DOHH2 (cell line): ENCODE results near the gene ANKRD2.

ENCODE experiments used
- CTCF ChIP-seq: fragments of 200-600 bp; sonication (generic); IDR thresholded peaks from one replicate; pipeline ENCODE4 v1.5.1; 2014; ENCODE audit warnings: antibody characterized with exemption, mild to moderate bottlenecking, low read depth, low read length; ENCODE audit not compliant: poor library complexity, severe bottlenecking
- EZH2phosphoT487 ChIP-seq: fragments of 200-600 bp; sonication (generic); IDR thresholded peaks from 2 replicates; pipeline ENCODE4 v1.6.1; 2017; ENCODE audit warnings: borderline replicate concordance, mild to moderate bottlenecking, antibody characterized with exemption, low read length, moderate library complexity, mixed read lengths

GRCh38 chr10:97538411-97538810 is 34.2 kb upstream of the ANKRD2 start:
- TF ChIP-seq CTCF (no peak), EZH2phosphoT487 (no peak)
